Measurements from ENCODE around the gene DENND1A.
"Not testable (repeated sequence)": the region's sequence is repeated elsewhere in the genome, so short reads cannot be mapped to it uniquely, and the experiment has no call there.

Gene DENND1A

GRCh38 chr9:123936575-123936974 is 6.6 kb upstream of the DENND1A start:
- H3K27me3 Mint-ChIP-seq = peaks cover 47% of the 10 kb centered on the region
- not testable (repeated sequence) for H3K27ac Mint-ChIP-seq, ATAC-seq, DNase-seq, H3K4me1 Mint-ChIP-seq, H3K4me3 Mint-ChIP-seq
- H3K9me3 Mint-ChIP-seq = peaks cover 5 to 11% of the 10 kb centered on the region in 2 donors

GRCh38 chr9:123933440-123934212 is 3.7 kb upstream of the DENND1A start:
- Mint-ChIP-seq H3K4me1 (peaks cover 14% of the 10 kb centered on the region), H3K9me3 (peaks cover 5 to 11% of the 10 kb centered on the region in 2 donors), H3K27ac (no peak overlapping the region), H3K4me3 (no peak overlapping the region), H3K27me3 (peaks cover 39% of the 10 kb centered on the region)
- DNase-seq = no peak
- ATAC-seq = no peak

GRCh38 chr9:123929177-123929869 is 603 bp downstream of the DENND1A start:
- peak; percentile 31 for ATAC-seq

GRCh38 chr9:123928533-123929176 is 1.3 kb downstream of the DENND1A start:
- peaks cover 0 to 8% of the 10 kb centered on the region in 2 donors for H3K9me3 Mint-ChIP-seq
- DNase-seq (peak in 1 of 2 donors; percentile 13), ATAC-seq (no peak)
- peaks cover 45% of the 10 kb centered on the region for H3K4me1 Mint-ChIP-seq
- peaks cover 5% of the 10 kb centered on the region for H3K27me3 Mint-ChIP-seq
- H3K27ac Mint-ChIP-seq = peak overlapping the region; percentile 69 to 94
- H3K4me3 Mint-ChIP-seq = peak overlapping the region; percentile 80 to 89

More at GRCh38 chr9:123929177-123929869, 603 bp downstream of the DENND1A start:
- peaks cover 45% of the 10 kb centered on the region for H3K4me1 Mint-ChIP-seq
- peak; percentile 9 to 31 for DNase-seq
- peaks cover 12% of the 10 kb centered on the region for H3K27me3 Mint-ChIP-seq
- H3K4me3 Mint-ChIP-seq = peak overlapping the region; percentile 80 to 89
- H3K27ac Mint-ChIP-seq = peak overlapping the region; percentile 69 to 94
- peaks cover 0 to 5% of the 10 kb centered on the region in 2 donors for H3K9me3 Mint-ChIP-seq

- Mint-ChIP-seq H3K4me3 (peak overlapping the region; percentile 80 to 89), H3K27me3 (no peaks in the 10 kb centered on the region), H3K27ac (no peak overlapping the region), H3K9me3 (peaks cover 0 to 12% of the 10 kb centered on the region in 2 donors), H3K4me1 (peaks cover 45% of the 10 kb centered on the region)
- DNase-seq = no peak
- no peak for ATAC-seq
Measured at GRCh38 chr9:123927625-123928532, 2.0 kb downstream of the DENND1A start.

- peaks cover 0 to 12% of the 10 kb centered on the region in 2 donors for H3K9me3 Mint-ChIP-seq
- no peak overlapping the region for H3K27ac Mint-ChIP-seq
- H3K4me3 Mint-ChIP-seq = no peak overlapping the region
- peaks cover 48% of the 10 kb centered on the region for H3K4me1 Mint-ChIP-seq
- no peak for ATAC-seq
- no peaks in the 10 kb centered on the region for H3K27me3 Mint-ChIP-seq
- no peak for DNase-seq
Measured at GRCh38 chr9:123926941-123927340, 3.0 kb downstream of the DENND1A start.

GRCh38 chr9:123925819-123926218 is 4.1 kb downstream of the DENND1A start:
- H3K4me3 Mint-ChIP-seq = no peak overlapping the region
- H3K27me3 Mint-ChIP-seq = no peaks in the 10 kb centered on the region
- ATAC-seq (no peak), DNase-seq (no peak)
- H3K27ac Mint-ChIP-seq = no peak overlapping the region
- H3K9me3 Mint-ChIP-seq = peaks cover 0 to 12% of the 10 kb centered on the region in 2 donors
- peaks cover 56% of the 10 kb centered on the region for H3K4me1 Mint-ChIP-seq

- ATAC-seq = no peak
- no peak for DNase-seq
- H3K4me3 Mint-ChIP-seq = no peak overlapping the region
- H3K27ac Mint-ChIP-seq = no peak overlapping the region
- H3K9me3 Mint-ChIP-seq = peaks cover 0 to 12% of the 10 kb centered on the region in 2 donors
- H3K27me3 Mint-ChIP-seq = no peaks in the 10 kb centered on the region
- H3K4me1 Mint-ChIP-seq = peaks cover 49% of the 10 kb centered on the region
Measured at GRCh38 chr9:123925161-123925560, 4.8 kb downstream of the DENND1A start.

GRCh38 chr9:123924727-123925126 is 5.2 kb downstream of the DENND1A start:
- DNase-seq (no peak), ATAC-seq (no peak)
- Mint-ChIP-seq H3K9me3 (peaks cover 0 to 12% of the 10 kb centered on the region in 2 donors), H3K4me3 (no peak overlapping the region), H3K27ac (no peak overlapping the region), H3K4me1 (peaks cover 48% of the 10 kb centered on the region), H3K27me3 (no peaks in the 10 kb centered on the region)

GRCh38 chr9:123923884-123924283 is 6.0 kb downstream of the DENND1A start:
- Mint-ChIP-seq H3K4me1 (peaks cover 45% of the 10 kb centered on the region), H3K9me3 (peaks cover 0 to 12% of the 10 kb centered on the region in 2 donors)
- no peak for ATAC-seq

GRCh38 chr9:123923377-123923776 is 6.5 kb downstream of the DENND1A start:
- H3K4me1 Mint-ChIP-seq = peaks cover 40% of the 10 kb centered on the region
- ATAC-seq (no peak), DNase-seq (no peak)
- peaks cover 0 to 12% of the 10 kb centered on the region in 2 donors for H3K9me3 Mint-ChIP-seq
- no peaks in the 10 kb centered on the region for H3K27me3 Mint-ChIP-seq
- H3K27ac Mint-ChIP-seq = no peak overlapping the region
- H3K4me3 Mint-ChIP-seq = no peak overlapping the region

More at GRCh38 chr9:123923884-123924283, 6.0 kb downstream of the DENND1A start:
- H3K27ac Mint-ChIP-seq = no peak overlapping the region
- DNase-seq = no peak
- no peak overlapping the region for H3K4me3 Mint-ChIP-seq
- H3K27me3 Mint-ChIP-seq = no peaks in the 10 kb centered on the region

GRCh38 chr9:123922911-123923310 is 7.0 kb downstream of the DENND1A start:
- no peak for ATAC-seq
- DNase-seq = no peak
- Mint-ChIP-seq H3K4me1 (peaks cover 36% of the 10 kb centered on the region), H3K27me3 (no peaks in the 10 kb centered on the region), H3K27ac (no peak overlapping the region), H3K4me3 (no peak overlapping the region), H3K9me3 (peaks cover 0 to 12% of the 10 kb centered on the region in 2 donors)

- H3K4me1 Mint-ChIP-seq = peaks cover 31% of the 10 kb centered on the region
- H3K27ac Mint-ChIP-seq = no peak overlapping the region
Measured at GRCh38 chr9:123922431-123922830, 7.5 kb downstream of the DENND1A start.

GRCh38 chr9:123914517-123915196 is 15.3 kb downstream of the DENND1A start:
- H3K9me3 Mint-ChIP-seq = no peaks in the 10 kb centered on the region

More at GRCh38 chr9:123922431-123922830, 7.5 kb downstream of the DENND1A start:
- ATAC-seq (no peak), DNase-seq (no peak)
- no peak overlapping the region for H3K4me3 Mint-ChIP-seq
- no peaks in the 10 kb centered on the region for H3K27me3 Mint-ChIP-seq
- H3K9me3 Mint-ChIP-seq = peaks cover 0 to 12% of the 10 kb centered on the region in 2 donors

More at GRCh38 chr9:123914517-123915196, 15.3 kb downstream of the DENND1A start:
- no peak overlapping the region for H3K4me3 Mint-ChIP-seq
- no peak overlapping the region for H3K27ac Mint-ChIP-seq
- no peaks in the 10 kb centered on the region for H3K27me3 Mint-ChIP-seq
- ATAC-seq (peak; percentile 68), DNase-seq (no peak)
- peaks cover 15% of the 10 kb centered on the region for H3K4me1 Mint-ChIP-seq
